Activated CD4-positive, alpha-beta T cell treated with anti-CD3 and anti-CD28 coated beads for 36 hours (primary cell): Measurements from ENCODE around the gene QRFP. TPM values are rescaled to one million over a fixed set of nuclear protein-coding genes. Genes with fewer than 3 reads are reported as not detected.

Source experiments
- ATAC-seq: fragments of 200-7000 bp; cut with Tn5 transposase; one replicate; pipeline ENCODE4 v1.10.0; 2021; ENCODE audit warnings: mild to moderate bottlenecking, moderate library complexity
- CTCF ChIA-PET: fragments of 350-600 bp; sonication (Branson Sonifier 250); formaldehyde crosslinking; loops from one replicate; lab custom pipeline; 2021; ENCODE audit warnings: antibody characterized with exemption; lab: Charles Lee
- POLR2A ChIA-PET: fragments of 350-600 bp; sonication (Branson Sonifier 250); formaldehyde crosslinking; loops from one replicate; lab custom pipeline; 2021; ENCODE audit warnings: antibody characterized with exemption, inconsistent platforms; lab: Charles Lee
- DNase-seq: peaks from one replicate; pipeline ENCODE4 v3.0.0-alpha.2; 2020
- H3K27ac Mint-ChIP-seq: one replicate; pipeline ENCODE4 v1.8.0; 2021; ENCODE audit warnings: mixed read lengths
- H3K27me3 Mint-ChIP-seq: one replicate; pipeline ENCODE4 v1.8.0; 2021; ENCODE audit warnings: mixed read lengths
- H3K36me3 Mint-ChIP-seq: one replicate; pipeline ENCODE4 v1.8.0; 2021; ENCODE audit warnings: low read depth, mixed read lengths
- H3K4me1 Mint-ChIP-seq: one replicate; pipeline ENCODE4 v1.8.0; 2021; ENCODE audit warnings: mixed read lengths
- H3K4me3 Mint-ChIP-seq: one replicate; pipeline ENCODE4 v1.8.0; 2021; ENCODE audit warnings: mild to moderate bottlenecking, moderate library complexity, mixed read lengths
- H3K9me3 Mint-ChIP-seq: one replicate; pipeline ENCODE4 v1.8.0; 2021; ENCODE audit warnings: low read depth, mixed read lengths
- intact Hi-C, 2 experiments: fragments of 100-400 bp; cut with DNase I in 1 of 2; cut with micrococcal nuclease in 1 of 2; formaldehyde crosslinking; loops; one replicate each; pipeline versions ENCODE4 v1.14.2 to v1.15.1; 2022 to 2024; cut with DNase I, micrococcal nuclease
- total RNA-seq, 2 experiments: library from RNA; stranded (reverse); gene quantifications; one replicate each; pipeline ENCODE4 v1.2.3, GENCODE V29; 2021

Gene QRFP
- total RNA-seq, 2 experiments from 2014 or later, result not detected

DNA sequence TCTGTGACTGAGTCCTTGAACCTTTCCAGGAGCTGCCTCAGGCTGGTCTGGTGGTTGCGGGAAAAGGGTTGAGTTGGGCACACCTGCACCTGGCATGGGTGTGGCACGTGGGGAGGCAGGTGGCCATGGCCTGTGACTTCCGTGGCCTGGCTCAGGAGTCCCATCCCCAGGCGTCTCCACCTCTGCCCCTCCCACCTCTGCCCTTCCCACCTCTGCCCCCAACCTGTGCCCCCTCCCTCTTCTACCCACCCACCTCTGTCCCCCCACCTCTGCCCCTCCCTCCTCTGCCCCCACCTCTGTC lies 1.9 kb upstream of the QRFP start:
- no peaks in the 10 kb centered on the region for H3K36me3 Mint-ChIP-seq
- ChIA-PET POLR2A (no interaction called here), CTCF (no interaction called here)
- peaks cover 2% of the 10 kb centered on the region for H3K27me3 Mint-ChIP-seq
- ATAC-seq, result no peak
- no peaks in the 10 kb centered on the region for H3K4me1 Mint-ChIP-seq
- no peak for DNase-seq
- no peak overlapping the region for H3K4me3 Mint-ChIP-seq
- intact Hi-C loops, result no loop called here
- no peaks in the 10 kb centered on the region for H3K9me3 Mint-ChIP-seq
- H3K27ac Mint-ChIP-seq, result no peak overlapping the region

DNA sequence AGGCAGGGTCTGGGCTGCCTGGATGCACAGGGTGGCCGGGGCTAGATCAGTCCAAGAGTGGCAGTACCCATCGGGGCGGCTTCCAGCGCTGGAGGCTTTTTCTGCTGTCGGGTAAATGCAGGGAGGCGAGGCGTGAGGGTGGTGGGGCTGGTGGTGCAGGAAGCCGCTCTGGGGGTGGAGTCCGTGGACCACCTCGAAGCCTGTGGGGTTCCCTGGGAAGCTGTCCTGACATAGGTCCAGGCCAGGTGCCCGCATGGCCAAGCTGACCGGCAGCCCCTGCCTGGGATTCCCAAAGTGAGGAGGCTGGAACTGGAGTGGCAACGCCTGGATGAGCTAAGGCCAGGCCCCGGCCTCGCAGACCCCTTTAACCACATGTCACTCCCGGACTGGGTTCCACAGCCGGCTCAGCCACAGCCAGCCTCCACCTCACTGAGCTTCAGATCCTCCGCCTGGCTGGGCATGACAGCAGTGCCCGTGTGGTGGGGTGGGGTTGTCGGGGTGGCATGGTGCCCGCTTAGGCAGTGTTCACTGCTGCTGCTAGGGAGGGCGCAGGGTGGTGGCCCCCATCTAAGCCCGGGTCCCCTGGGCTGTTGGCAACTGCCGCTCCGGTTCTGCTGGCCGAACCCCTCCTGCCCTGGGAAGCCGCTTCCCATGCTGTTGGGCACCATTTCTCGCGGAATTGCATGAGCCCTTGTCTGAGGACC lies 1.4 kb upstream of the QRFP start:
- ChIA-PET POLR2A (interaction anchor here (0.7 kb wide), 1 partner anchor 130 kb away, joined by 3 read pairs; no protein-coding TSS in a partner anchor), CTCF (no interaction called here)
- DNase-seq (no peak), ATAC-seq (no peak)
- Mint-ChIP-seq H3K27ac (no peak overlapping the region), H3K9me3 (no peaks in the 10 kb centered on the region), H3K36me3 (no peaks in the 10 kb centered on the region), H3K4me3 (no peak overlapping the region), H3K27me3 (peaks cover 2% of the 10 kb centered on the region), H3K4me1 (no peaks in the 10 kb centered on the region)
- intact Hi-C loops, result no loop called here

DNA sequence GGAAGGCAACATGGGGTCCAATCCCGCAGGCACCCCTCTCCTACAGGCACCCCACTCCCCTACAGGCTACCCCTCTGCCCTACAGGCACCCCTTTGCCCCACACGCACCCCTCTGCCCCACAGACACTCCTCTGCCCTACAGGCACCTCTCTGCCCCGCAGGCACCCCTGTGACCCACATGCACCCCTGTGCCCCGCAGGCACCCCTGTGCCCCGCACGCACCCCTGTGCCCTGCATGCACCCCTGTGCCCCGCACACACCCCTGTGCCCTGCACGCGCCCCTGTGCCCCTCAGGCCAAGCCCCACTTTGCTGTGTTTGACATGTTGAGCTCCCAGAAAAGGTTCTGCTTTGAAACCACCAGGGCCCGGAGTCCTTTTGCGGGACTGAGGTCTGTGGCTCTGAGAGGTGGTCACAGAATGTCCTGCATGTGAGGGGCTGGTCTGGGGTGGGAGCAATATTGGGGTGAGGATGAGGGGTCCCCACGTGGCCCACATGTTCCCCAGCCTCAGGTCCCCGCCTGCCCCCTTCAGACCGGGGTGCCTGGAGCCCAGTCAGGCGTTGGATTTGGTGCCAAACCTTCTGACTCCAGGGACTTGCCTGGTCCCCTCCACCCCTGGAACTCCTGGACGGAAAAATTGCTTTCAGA lies 616 bp upstream of the QRFP start:
- ChIA-PET CTCF (no interaction called here), POLR2A (interaction anchor here (0.7 kb wide), 1 partner anchor 131 kb away, joined by 3 read pairs; no protein-coding TSS in a partner anchor)
- Mint-ChIP-seq H3K4me3 (no peak overlapping the region), H3K36me3 (no peaks in the 10 kb centered on the region), H3K27ac (no peak overlapping the region), H3K4me1 (no peaks in the 10 kb centered on the region), H3K9me3 (no peaks in the 10 kb centered on the region), H3K27me3 (peaks cover 2% of the 10 kb centered on the region)
- no peak for DNase-seq
- intact Hi-C loops, result no loop called here
- no peak for ATAC-seq

DNA sequence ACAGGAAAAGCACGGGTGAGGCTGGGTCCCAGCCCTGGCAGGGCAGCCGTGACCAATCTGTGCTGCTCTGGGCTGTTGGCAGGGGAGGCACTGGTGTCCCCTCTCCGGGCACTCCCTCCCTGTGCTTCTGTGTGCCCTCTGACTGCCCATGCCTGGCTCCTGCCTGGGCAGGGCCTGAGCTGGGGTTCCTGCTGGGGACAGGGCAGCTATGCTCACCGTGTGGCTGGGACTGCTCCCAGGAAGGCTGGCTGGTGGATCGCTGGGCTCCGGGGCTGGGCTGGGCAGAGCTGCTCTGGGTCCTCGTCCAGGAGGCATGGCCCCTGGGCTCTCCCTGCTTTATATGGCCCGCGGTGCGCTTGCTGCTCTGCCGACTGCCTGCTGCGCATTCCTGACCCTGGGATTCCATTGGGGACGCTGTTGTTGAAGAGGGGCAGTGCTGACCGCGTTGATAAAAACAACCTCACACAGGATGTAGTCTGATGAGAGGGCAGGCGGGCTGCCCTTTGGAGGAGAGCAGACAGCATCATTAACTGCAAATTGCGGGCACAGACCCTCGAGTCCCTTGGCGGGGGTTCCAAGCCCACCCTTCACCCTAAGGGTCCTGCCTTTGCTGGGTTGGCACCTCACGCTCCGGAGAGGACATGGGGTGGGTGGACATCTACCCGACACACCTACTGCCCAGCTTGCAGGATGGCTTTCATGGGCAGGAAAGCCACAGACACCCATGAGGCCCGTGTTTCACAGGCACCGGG lies 955 bp downstream of the QRFP start:
- H3K4me3 Mint-ChIP-seq, result no peak overlapping the region
- H3K4me1 Mint-ChIP-seq, result no peaks in the 10 kb centered on the region
- DNase-seq, result no peak
- ATAC-seq, result no peak
- no peaks in the 10 kb centered on the region for H3K9me3 Mint-ChIP-seq
- H3K36me3 Mint-ChIP-seq, result no peaks in the 10 kb centered on the region
- no peak overlapping the region for H3K27ac Mint-ChIP-seq
- intact Hi-C loops, result no loop called here
- CTCF ChIA-PET, result interaction anchor here (1.0 kb wide), 1 partner anchor 25 kb away, joined by 3 read pairs; no protein-coding TSS in a partner anchor
- POLR2A ChIA-PET, result no interaction called here
- H3K27me3 Mint-ChIP-seq, result no peaks in the 10 kb centered on the region

DNA sequence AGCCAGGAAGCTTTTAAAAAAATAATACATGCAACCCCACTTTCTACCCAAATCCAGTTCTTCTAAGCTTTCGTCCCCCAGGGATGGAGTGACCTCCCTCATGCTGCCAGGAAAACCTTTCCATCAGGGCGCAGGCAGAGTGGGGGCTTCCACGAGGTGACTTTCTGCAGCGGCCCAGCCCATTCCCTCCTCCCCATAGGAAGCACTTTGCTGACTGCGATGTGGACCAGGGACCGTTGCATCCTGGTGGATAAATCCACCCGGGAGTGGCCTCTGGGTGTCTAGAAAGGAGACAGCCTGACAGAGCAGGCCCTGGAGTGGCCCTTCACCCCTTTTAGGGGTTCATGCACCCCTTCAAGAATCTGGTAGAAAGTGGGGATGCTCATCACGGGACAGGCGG lies 1.6 kb downstream of the QRFP start:
- Mint-ChIP-seq H3K27me3 (no peaks in the 10 kb centered on the region), H3K4me3 (no peak overlapping the region), H3K9me3 (no peaks in the 10 kb centered on the region), H3K36me3 (no peaks in the 10 kb centered on the region), H3K27ac (no peak overlapping the region), H3K4me1 (no peaks in the 10 kb centered on the region)
- intact Hi-C loops, result no loop called here
- ChIA-PET CTCF (interaction anchor here (1.0 kb wide), 1 partner anchor 25 kb away, joined by 3 read pairs; no protein-coding TSS in a partner anchor), POLR2A (no interaction called here)
- DNase-seq (no peak), ATAC-seq (no peak)

DNA sequence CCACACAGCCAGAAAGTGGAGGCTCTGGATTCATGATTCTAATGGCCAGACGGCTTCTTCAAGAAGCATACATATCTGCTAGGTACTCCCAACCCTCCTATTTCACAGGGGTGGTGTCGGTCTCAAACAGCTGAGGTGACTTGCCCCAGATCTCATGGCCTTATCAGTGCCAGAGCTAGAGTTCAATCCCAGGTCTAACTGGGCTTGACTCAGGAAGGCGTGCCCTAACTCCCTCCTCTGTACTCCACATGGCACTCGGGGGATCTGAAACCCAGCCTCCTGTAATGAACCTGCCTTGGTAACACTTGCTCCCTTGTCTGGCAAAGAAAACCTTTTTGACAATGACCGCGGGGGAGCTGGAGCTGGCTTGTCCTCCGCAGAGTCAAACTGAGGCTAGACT lies 2.1 kb downstream of the QRFP start:
- ChIA-PET CTCF (interaction anchor here (1.0 kb wide), 1 partner anchor 24 kb away, joined by 3 read pairs; no protein-coding TSS in a partner anchor), POLR2A (no interaction called here)
- intact Hi-C loops, result no loop called here
- no peak for ATAC-seq
- no peak overlapping the region for H3K4me3 Mint-ChIP-seq
- H3K27ac Mint-ChIP-seq, result no peak overlapping the region
- no peaks in the 10 kb centered on the region for H3K9me3 Mint-ChIP-seq
- H3K36me3 Mint-ChIP-seq, result peaks cover 2% of the 10 kb centered on the region
- no peaks in the 10 kb centered on the region for H3K4me1 Mint-ChIP-seq
- no peaks in the 10 kb centered on the region for H3K27me3 Mint-ChIP-seq
- DNase-seq, result no peak

DNA sequence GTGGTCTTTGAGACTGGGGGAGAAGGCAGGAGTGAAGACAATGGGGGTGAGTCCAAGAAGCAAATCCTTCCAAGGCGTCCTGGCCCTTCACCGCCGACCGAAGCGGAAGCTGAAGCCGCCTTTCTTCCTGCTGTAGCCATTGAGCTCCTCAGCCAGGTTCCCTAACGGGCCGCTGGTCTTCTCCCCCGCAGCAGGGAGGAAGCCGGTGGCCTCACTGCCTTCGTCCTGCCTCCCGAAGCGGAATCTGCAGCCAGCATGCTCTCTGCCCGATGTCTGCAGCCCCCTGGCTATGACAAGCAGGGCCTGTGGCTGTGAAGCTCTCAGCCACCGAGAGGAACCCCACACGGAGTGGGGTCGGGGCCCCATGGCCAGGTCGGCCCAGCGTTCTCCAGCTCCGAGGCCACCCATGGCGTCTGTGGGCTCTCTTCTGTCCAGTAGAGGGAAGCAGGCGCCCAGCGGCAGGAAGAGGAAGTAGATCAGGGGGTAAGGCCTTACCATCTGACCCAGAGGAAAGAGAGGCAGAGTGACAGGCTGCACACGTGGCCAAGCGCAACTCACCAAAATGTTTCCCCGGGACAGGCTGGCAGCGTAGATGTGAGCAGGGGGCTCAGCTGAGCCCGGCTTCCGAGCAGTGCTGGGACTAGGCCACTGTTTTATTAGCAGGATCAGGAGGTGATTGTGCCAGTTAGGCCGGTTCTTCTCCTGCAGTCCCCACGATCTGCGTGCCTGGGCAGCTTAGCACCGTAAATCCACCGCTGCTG lies 3.1 kb downstream of the QRFP start:
- Mint-ChIP-seq H3K27me3 (no peaks in the 10 kb centered on the region), H3K4me1 (no peaks in the 10 kb centered on the region), H3K9me3 (no peaks in the 10 kb centered on the region), H3K27ac (no peak overlapping the region), H3K36me3 (peaks cover 2% of the 10 kb centered on the region), H3K4me3 (no peak overlapping the region)
- intact Hi-C loops, result no loop called here
- CTCF ChIA-PET, result interaction anchor here (0.6 kb wide), 1 partner anchor 17 kb away, joined by 3 read pairs; no protein-coding TSS in a partner anchor
- ATAC-seq, result peak; percentile 12
- DNase-seq, result no peak
- POLR2A ChIA-PET, result no interaction called here

DNA sequence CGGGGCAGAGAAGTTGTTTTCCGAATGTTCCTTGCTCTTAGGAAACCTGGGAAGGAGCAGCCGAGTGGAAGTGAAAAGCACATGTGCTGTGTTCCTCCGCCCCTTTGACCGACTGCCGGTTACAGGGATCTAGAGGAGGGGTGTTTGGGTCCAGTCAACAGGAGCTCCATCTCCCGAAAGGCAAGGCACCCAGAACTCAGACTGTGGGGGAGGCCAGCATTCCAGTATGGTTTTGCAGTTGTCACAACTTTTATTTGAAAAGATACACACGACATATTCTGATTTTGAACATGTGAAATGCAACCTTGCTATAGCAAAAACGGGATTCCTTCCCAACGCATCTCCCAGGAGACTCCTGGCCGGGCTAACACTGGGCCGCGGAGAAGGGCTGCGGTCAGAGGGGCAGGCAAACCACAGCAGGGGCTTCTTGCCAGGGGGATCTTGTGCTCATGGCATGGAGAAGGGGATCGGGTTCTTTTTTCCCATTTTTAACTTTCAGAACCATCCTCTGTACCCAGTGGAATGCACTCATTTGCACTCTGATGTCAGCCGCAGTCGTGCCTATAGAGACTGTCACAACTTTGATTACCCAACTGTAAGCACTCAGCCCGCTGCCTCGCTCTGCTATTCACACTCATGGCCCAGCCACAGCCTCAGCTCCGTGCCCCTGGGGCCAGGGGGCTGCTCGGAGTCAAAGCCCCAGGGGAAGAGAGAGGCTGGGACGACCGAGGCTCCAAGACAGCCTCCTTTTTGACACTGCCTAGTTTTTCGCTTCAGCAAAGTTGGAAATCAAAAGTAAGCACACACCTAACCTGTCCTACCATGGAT lies 3.9 kb downstream of the QRFP start:
- ATAC-seq (no peak), DNase-seq (no peak)
- intact Hi-C loops, result no loop called here
- CTCF ChIA-PET, result interaction anchor here (0.6 to 0.9 kb wide), 2 partner anchors 16 to 131 kb away, joined by 3 read pairs; no protein-coding TSS in a partner anchor
- Mint-ChIP-seq H3K36me3 (peaks cover 2% of the 10 kb centered on the region), H3K4me3 (no peak overlapping the region), H3K27me3 (no peaks in the 10 kb centered on the region), H3K27ac (no peak overlapping the region), H3K9me3 (no peaks in the 10 kb centered on the region), H3K4me1 (no peaks in the 10 kb centered on the region)
- POLR2A ChIA-PET, result no interaction called here

DNA sequence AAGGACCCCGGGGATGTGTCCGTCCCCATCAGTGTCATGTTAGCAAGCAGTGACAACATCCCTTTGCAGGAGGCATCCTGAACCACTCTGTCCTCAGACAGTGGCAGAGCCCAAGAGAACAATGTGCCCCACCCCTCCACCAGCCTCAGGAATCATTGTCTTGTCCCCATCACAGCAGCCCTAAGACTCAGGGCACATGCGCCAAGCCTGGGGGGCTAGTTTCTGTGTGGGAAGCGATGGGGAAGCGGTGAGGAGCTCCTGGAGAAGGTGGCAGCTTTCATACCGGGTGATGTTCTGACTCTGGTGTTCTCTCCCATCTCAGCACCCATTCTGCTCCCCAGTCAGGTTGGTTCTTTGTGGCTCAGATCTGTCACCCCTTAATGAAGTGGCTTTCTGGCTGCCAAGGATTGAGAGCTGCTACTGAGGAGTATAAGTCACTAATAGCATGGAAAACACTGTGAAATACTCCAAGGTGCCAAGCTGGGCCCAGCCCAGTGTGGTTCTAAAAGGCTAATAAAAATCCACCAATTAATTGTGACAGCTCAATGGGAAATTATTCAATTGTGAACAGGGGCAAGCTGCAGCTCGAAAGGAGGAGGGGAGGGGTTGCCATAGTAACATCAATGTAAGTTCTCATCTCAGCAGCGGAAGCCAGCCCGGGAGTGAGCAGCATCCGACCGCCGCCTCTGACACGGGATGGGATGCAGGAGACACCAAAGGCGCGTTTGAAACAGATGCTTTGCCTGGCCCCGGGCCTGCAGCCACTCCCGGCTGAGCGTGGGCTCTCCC lies 4.7 kb downstream of the QRFP start:
- DNase-seq (no peak), ATAC-seq (no peak)
- no peak overlapping the region for H3K27ac Mint-ChIP-seq
- H3K9me3 Mint-ChIP-seq, result no peaks in the 10 kb centered on the region
- intact Hi-C loops, result no loop called here
- H3K4me3 Mint-ChIP-seq, result no peak overlapping the region
- H3K4me1 Mint-ChIP-seq, result no peaks in the 10 kb centered on the region
- CTCF ChIA-PET, result interaction anchor here (0.9 kb wide), 1 partner anchor 130 kb away, joined by 3 read pairs; no protein-coding TSS in a partner anchor
- POLR2A ChIA-PET, result no interaction called here
- no peaks in the 10 kb centered on the region for H3K27me3 Mint-ChIP-seq
- H3K36me3 Mint-ChIP-seq, result peaks cover 5% of the 10 kb centered on the region
